Activated CD8-positive, alpha-beta T cell treated with anti-CD3 and anti-CD28 coated beads for 36 hours (primary cell): ENCODE results near the gene EFCAB6. TPM values are rescaled to one million over a fixed set of nuclear protein-coding genes. Genes with fewer than 3 reads are reported as not detected.

ENCODE experiments used
- ATAC-seq: fragments of 200-7000 bp; cut with Tn5 transposase; one replicate; pipeline ENCODE4 v1.10.0; 2021; ENCODE audit warnings: mild to moderate bottlenecking, moderate library complexity
- CTCF ChIA-PET: fragments of 350-600 bp; sonication (Branson Sonifier 250); formaldehyde crosslinking; loops from one replicate; lab custom pipeline; 2021; ENCODE audit warnings: antibody characterized with exemption; lab: Charles Lee
- POLR2A ChIA-PET: fragments of 350-600 bp; sonication (Branson Sonifier 250); formaldehyde crosslinking; loops from one replicate; lab custom pipeline; 2021; ENCODE audit warnings: antibody characterized with exemption; lab: Charles Lee
- DNase-seq: peaks from one replicate; pipeline ENCODE4 v3.0.0-alpha.2; 2020
- H3K27ac Mint-ChIP-seq: one replicate; pipeline ENCODE4 v1.8.0; 2021; ENCODE audit warnings: mild to moderate bottlenecking, mixed read lengths
- H3K27me3 Mint-ChIP-seq: one replicate; pipeline ENCODE4 v1.8.0; 2021; ENCODE audit warnings: mixed read lengths
- H3K36me3 Mint-ChIP-seq: one replicate; pipeline ENCODE4 v1.8.0; 2021; ENCODE audit warnings: low read depth, mixed read lengths
- H3K4me1 Mint-ChIP-seq: one replicate; pipeline ENCODE4 v1.8.0; 2021; ENCODE audit warnings: low read depth, mixed read lengths
- H3K4me3 Mint-ChIP-seq: one replicate; pipeline ENCODE4 v1.8.0; 2021; ENCODE audit warnings: mild to moderate bottlenecking, moderate library complexity, mixed read lengths
- H3K9me3 Mint-ChIP-seq: one replicate; pipeline ENCODE4 v1.8.0; 2021; ENCODE audit warnings: mixed read lengths
- CTCF ChIP-seq: fragments of 200-600 bp; IDR thresholded peaks from one replicate; pipeline ENCODE4 v1.8.0; 2022; ENCODE audit warnings: antibody characterized with exemption, mild to moderate bottlenecking
- intact Hi-C: fragments of 100-400 bp; cut with micrococcal nuclease; formaldehyde crosslinking; loops from one replicate; pipeline ENCODE4 v1.10.0; 2022
- total RNA-seq, 2 experiments: library from RNA; stranded (reverse); gene quantifications; one replicate each; pipeline ENCODE4 v1.2.3, GENCODE V29; 2021

Gene EFCAB6
- total RNA-seq, 2 experiments from 2014 or later: 0.16 to 0.29 TPM

- peaks cover 3% of the 10 kb centered on the region for H3K27me3 Mint-ChIP-seq
- no peaks in the 10 kb centered on the region for H3K4me1 Mint-ChIP-seq
- no peak overlapping the region for H3K27ac Mint-ChIP-seq
- peaks cover 6% of the 10 kb centered on the region for H3K9me3 Mint-ChIP-seq
- ChIA-PET CTCF (no interaction called here), POLR2A (no interaction called here)
- no peak for TF ChIP-seq CTCF
- no peaks in the 10 kb centered on the region for H3K36me3 Mint-ChIP-seq
- ATAC-seq (no peak), DNase-seq (no peak)
- intact Hi-C loops: no loop called here
- H3K4me3 Mint-ChIP-seq: no peak overlapping the region
Measured at GRCh38 chr22:43681731-43682360, 130.3 kb downstream of the EFCAB6 start.

GRCh38 chr22:43670513-43670912 lies 141.6 kb downstream of the EFCAB6 start:
- ChIA-PET CTCF (no interaction called here), POLR2A (no interaction called here)
- no peak for ATAC-seq
- Mint-ChIP-seq H3K36me3 (no peaks in the 10 kb centered on the region), H3K4me1 (no peaks in the 10 kb centered on the region), H3K27me3 (peaks cover 4% of the 10 kb centered on the region), H3K9me3 (no peaks in the 10 kb centered on the region), H3K27ac (no peak overlapping the region), H3K4me3 (no peak overlapping the region)
- no peak for DNase-seq
- TF ChIP-seq CTCF: no peak
- intact Hi-C loops: no loop called here

GRCh38 chr22:43669190-43669589 lies 142.9 kb downstream of the EFCAB6 start:
- no peaks in the 10 kb centered on the region for H3K4me1 Mint-ChIP-seq
- H3K9me3 Mint-ChIP-seq: no peaks in the 10 kb centered on the region
- intact Hi-C loops: no loop called here
- no peak for DNase-seq
- no peak overlapping the region for H3K4me3 Mint-ChIP-seq
- no peak for TF ChIP-seq CTCF
- ChIA-PET POLR2A (no interaction called here), CTCF (no interaction called here)
- H3K36me3 Mint-ChIP-seq: no peaks in the 10 kb centered on the region
- no peak overlapping the region for H3K27ac Mint-ChIP-seq
- no peak for ATAC-seq
- H3K27me3 Mint-ChIP-seq: no peaks in the 10 kb centered on the region

GRCh38 chr22:43667656-43668055 lies 144.4 kb downstream of the EFCAB6 start:
- no peaks in the 10 kb centered on the region for H3K4me1 Mint-ChIP-seq
- intact Hi-C loops: no loop called here
- no peak overlapping the region for H3K4me3 Mint-ChIP-seq
- H3K9me3 Mint-ChIP-seq: no peaks in the 10 kb centered on the region
- no peak overlapping the region for H3K27ac Mint-ChIP-seq
- POLR2A ChIA-PET: no interaction called here
- CTCF ChIA-PET: no interaction called here
- TF ChIP-seq CTCF: no peak
- H3K27me3 Mint-ChIP-seq: no peaks in the 10 kb centered on the region
- DNase-seq: no peak
- H3K36me3 Mint-ChIP-seq: no peaks in the 10 kb centered on the region
- no peak for ATAC-seq

- no peak for DNase-seq
- no peak for ATAC-seq
- TF ChIP-seq CTCF: no peak
- no peak overlapping the region for H3K27ac Mint-ChIP-seq
- ChIA-PET CTCF (interaction anchor here (0.9 kb wide), 1 partner anchor 217 kb away, joined by 3 read pairs; no protein-coding TSS in a partner anchor), POLR2A (no interaction called here)
- no peaks in the 10 kb centered on the region for H3K36me3 Mint-ChIP-seq
- H3K4me1 Mint-ChIP-seq: no peaks in the 10 kb centered on the region
- no peaks in the 10 kb centered on the region for H3K9me3 Mint-ChIP-seq
- no peaks in the 10 kb centered on the region for H3K27me3 Mint-ChIP-seq
- H3K4me3 Mint-ChIP-seq: no peak overlapping the region
- intact Hi-C loops: no loop called here
Measured at GRCh38 chr22:43666457-43666856, 145.6 kb downstream of the EFCAB6 start.
